ENCODE results near the gene SLC1A3.

SLC1A3 gene

DNA sequence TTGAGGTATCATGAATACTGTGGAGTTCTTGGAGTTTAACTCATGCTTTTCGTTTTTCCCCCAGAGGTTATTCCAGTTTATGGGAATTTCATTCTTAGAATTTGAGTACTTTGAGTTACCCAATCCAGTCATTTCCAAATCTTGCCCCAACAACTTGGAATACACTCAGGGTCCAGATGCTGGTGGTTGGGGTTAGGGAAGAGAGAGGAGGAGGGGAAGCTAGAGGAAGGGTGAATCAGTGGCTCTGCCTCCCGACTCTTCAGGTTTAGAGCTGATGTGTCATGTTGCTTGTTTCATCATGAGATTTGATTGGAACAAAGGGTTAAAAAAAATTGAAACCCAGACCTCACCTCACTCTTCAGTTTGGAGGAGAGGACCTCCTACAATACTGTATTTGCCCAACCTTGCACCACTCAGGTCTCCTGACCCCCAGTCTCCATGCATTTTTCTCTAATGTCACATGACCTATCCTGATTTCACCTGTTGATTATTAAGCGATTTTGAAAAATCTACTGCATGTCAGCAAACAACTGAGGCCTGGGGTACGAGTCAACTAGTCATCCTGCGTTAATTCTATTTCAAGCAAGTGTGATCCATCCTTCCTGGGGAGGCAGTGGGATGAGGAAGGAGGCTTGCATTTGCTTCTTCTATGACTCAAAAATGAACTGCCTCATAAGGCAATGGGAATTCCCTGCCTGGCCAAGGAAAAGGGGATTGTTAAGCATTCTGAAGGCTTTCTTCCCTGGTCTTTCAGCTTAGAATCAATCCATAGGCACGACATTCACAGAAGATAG is 6.2 kb upstream of the SLC1A3 start:
- FAIRE-seq (no peak), DNase-seq (ENCODE audit: insufficient read length, low spot score) (no peak)
- TF ChIP-seq, protein P1, sequence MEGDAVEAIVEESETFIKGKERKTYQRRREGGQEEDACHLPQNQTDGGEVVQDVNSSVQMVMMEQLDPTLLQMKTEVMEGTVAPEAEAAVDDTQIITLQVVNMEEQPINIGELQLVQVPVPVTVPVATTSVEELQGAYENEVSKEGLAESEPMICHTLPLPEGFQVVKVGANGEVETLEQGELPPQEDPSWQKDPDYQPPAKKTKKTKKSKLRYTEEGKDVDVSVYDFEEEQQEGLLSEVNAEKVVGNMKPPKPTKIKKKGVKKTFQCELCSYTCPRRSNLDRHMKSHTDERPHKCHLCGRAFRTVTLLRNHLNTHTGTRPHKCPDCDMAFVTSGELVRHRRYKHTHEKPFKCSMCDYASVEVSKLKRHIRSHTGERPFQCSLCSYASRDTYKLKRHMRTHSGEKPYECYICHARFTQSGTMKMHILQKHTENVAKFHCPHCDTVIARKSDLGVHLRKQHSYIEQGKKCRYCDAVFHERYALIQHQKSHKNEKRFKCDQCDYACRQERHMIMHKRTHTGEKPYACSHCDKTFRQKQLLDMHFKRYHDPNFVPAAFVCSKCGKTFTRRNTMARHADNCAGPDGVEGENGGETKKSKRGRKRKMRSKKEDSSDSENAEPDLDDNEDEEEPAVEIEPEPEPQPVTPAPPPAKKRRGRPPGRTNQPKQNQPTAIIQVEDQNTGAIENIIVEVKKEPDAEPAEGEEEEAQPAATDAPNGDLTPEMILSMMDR (IDR thresholded peaks at IDR 0.05; ENCODE audit: insufficient read depth, missing control alignments) = no peak

DNA sequence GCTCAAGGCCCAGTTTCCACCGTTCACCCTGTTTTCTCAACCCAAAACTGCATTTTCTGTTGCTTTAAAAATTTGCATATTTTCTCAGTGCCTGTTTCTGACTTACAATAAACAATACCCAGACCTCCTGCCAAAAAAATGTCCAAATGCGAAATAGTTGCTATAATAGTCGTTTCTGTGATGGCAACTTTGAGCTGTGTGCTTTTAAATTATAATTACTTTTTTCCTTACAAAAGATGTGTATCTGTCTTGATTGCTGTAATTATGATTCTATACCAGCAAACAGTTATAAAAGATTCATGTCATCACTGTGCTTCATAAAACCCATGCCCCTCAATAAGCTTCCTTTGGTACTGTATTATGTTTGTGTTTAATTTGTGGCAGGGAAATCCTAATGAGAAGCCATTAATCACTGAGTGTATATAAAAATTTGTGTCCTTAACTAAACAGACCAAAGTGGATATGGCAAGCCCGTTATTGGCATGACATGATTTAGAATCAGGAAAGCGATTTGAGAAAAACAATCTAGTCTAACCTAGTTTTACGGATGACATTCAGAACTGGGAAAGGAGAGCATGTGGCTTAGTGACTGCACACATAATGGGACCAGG is 5.4 kb upstream of the SLC1A3 start:
- TF ChIP-seq, protein P1 (IDR thresholded peaks at IDR 0.05; ENCODE audit: insufficient read depth, missing control alignments) = no peak
- DNase-seq (ENCODE audit: insufficient read length, low spot score) (no peak), FAIRE-seq (no peak)

DNA sequence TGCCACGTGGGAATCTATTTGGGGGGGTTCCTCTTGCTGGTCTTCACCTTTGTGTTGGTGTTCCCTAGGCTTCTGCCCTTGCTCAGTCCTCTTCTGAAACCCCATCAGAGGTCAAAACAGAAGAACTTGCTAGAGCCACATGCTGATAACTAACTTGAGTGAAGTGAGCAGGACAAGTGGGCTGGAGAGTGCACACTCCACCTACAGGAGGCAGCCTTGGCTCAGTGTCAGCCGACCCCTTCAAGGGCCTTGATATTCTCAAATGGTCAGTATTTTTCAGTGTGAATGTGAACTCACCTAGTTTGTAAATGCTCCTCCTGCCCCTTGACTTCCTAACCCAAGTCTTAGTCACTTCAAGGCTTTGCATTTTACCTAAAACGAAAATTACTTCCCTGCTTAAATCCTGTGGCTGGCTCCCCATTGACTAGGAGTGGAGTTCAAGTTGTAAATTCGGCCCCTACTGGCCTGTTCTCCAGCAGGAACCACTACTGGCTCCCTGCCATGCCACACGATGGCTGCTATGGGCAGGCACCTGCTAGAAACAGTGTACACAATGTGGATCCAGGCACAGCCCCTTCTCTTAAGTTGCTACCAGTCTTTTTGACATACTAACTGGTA is 3.6 kb upstream of the SLC1A3 start:
- FAIRE-seq = no peak
- DNase-seq (ENCODE audit: insufficient read length, low spot score) = no peak
- TF ChIP-seq, protein P1 (IDR thresholded peaks at IDR 0.05; ENCODE audit: insufficient read depth, missing control alignments) = no peak

- TF ChIP-seq, protein P1 (IDR thresholded peaks at IDR 0.05; ENCODE audit: insufficient read depth, missing control alignments) = no peak
- DNase-seq (ENCODE audit: insufficient read length, low spot score) (no peak), FAIRE-seq (no peak)
These were observed 1.2 kb upstream of the SLC1A3 start for GRCh38 chr5:36605241-36605640.

- DNase-seq (ENCODE audit: insufficient read length, low spot score) = no peak
- TF ChIP-seq, protein P1 (IDR thresholded peaks at IDR 0.05; ENCODE audit: insufficient read depth, missing control alignments) = no peak
- FAIRE-seq = no peak
These were observed 374 bp upstream of the SLC1A3 start for GRCh38 chr5:36606036-36606427.

- no peak for DNase-seq (ENCODE audit: insufficient read length, low spot score)
These were observed 737 bp downstream of the SLC1A3 start for GRCh38 chr5:36607114-36607571.

More at GRCh38 chr5:36607114-36607571, 737 bp downstream of the SLC1A3 start:
- FAIRE-seq = no peak
- TF ChIP-seq, protein P1 (IDR thresholded peaks at IDR 0.05; ENCODE audit: insufficient read depth, missing control alignments) = no peak
